ENCODE results near the gene SNCA. TPM values are rescaled to one million over a fixed set of nuclear protein-coding genes. Genes with fewer than 3 reads are reported as not detected.

SNCA gene
- total RNA-seq, 1 donor from 2014 or later: 13.4 TPM

- DNase-seq (ENCODE audit: low spot score): no peak
Measured at GRCh38 chr4:89712827-89713226, 124.1 kb downstream of the SNCA start.

GRCh38 chr4:89712141-89712540 lies 124.8 kb downstream of the SNCA start:
- DNase-seq (ENCODE audit: low spot score): no peak

- DNase-seq (ENCODE audit: low spot score): no peak
Measured at GRCh38 chr4:89708903-89709421, 128.0 kb downstream of the SNCA start.

GRCh38 chr4:89707467-89707866 lies 129.5 kb downstream of the SNCA start:
- no peak for DNase-seq (ENCODE audit: low spot score)

- DNase-seq (ENCODE audit: low spot score): no peak
Measured at GRCh38 chr4:89704651-89705395, 132.1 kb downstream of the SNCA start.

- no peak for DNase-seq (ENCODE audit: low spot score)
Measured at GRCh38 chr4:89703829-89704590, 133.0 kb downstream of the SNCA start.

- no peak for DNase-seq (ENCODE audit: low spot score)
Measured at GRCh38 chr4:89700766-89701423, 136.1 kb downstream of the SNCA start.

GRCh38 chr4:89685690-89686089 lies 151.3 kb downstream of the SNCA start:
- DNase-seq (ENCODE audit: low spot score): no peak

- DNase-seq (ENCODE audit: low spot score): no peak
Measured at GRCh38 chr4:89685277-89685676, 151.7 kb downstream of the SNCA start.

GRCh38 chr4:89684536-89684935 lies 152.4 kb downstream of the SNCA start:
- DNase-seq (ENCODE audit: low spot score): no peak

GRCh38 chr4:89682808-89683207 lies 154.2 kb downstream of the SNCA start:
- DNase-seq (ENCODE audit: low spot score): no peak

- DNase-seq (ENCODE audit: low spot score): no peak
Measured at GRCh38 chr4:89681671-89682070, 155.3 kb downstream of the SNCA start.

- DNase-seq (ENCODE audit: low spot score): no peak
Measured at GRCh38 chr4:89681219-89681618, 155.7 kb downstream of the SNCA start.

- DNase-seq (ENCODE audit: low spot score): no peak
Measured at GRCh38 chr4:89674876-89675459, 162.0 kb downstream of the SNCA start.

Other genes with a start within 250 kb of the SNCA start
- 16.7 TPM for gene MMRN1, start 57.7 kb upstream of the SNCA start, total RNA-seq

All from mesenteric fat pad (tissue), 1 donor.